Measurements from ENCODE around the gene KCNN1. TPM values are rescaled to one million over a fixed set of nuclear protein-coding genes. Genes with fewer than 3 reads are reported as not detected.

Gene KCNN1
- total and polyA plus RNA-seq, 2 of the 13 experiments (the other 11 are each of a cell fraction or from before 2014, with no cell fraction given), result 0.04 TPM; not detected in 1

GRCh38 chr19:18000915-18001776, 34.2 kb downstream of the KCNN1 start (continued):
- TF ChIP-seq, protein P1, sequence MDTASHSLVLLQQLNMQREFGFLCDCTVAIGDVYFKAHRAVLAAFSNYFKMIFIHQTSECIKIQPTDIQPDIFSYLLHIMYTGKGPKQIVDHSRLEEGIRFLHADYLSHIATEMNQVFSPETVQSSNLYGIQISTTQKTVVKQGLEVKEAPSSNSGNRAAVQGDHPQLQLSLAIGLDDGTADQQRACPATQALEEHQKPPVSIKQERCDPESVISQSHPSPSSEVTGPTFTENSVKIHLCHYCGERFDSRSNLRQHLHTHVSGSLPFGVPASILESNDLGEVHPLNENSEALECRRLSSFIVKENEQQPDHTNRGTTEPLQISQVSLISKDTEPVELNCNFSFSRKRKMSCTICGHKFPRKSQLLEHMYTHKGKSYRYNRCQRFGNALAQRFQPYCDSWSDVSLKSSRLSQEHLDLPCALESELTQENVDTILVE (CRISPR knock-in tag; IDR thresholded peaks at IDR 0.05), result peak; percentile 50; the same call in 1 of the 2 replicates
- TF ChIP-seq, protein P2, sequence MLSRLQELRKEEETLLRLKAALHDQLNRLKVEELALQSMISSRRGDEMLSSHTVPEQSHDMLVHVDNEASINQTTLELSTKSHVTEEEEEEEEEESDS (CRISPR knock-in tag; IDR thresholded peaks at IDR 0.05; ENCODE audit: borderline replicate concordance), result no peak
- no peak for TF ChIP-seq RERE (CRISPR knock-in tag; IDR thresholded peaks at IDR 0.05; ENCODE audit: low read depth)
- no peak for TF ChIP-seq ZNF460 (CRISPR knock-in tag; IDR thresholded peaks at IDR 0.05; ENCODE audit: borderline replicate concordance)
- TF ChIP-seq ZNF234 (CRISPR knock-in tag; conservative IDR thresholded peaks at IDR 0.05), result 0 out of 2 replicates have a peak, but pooled peaks have one; percentile 30
- no peak for TF ChIP-seq AHR (CRISPR knock-in tag; IDR thresholded peaks at IDR 0.05)
- TF ChIP-seq, protein P3, sequence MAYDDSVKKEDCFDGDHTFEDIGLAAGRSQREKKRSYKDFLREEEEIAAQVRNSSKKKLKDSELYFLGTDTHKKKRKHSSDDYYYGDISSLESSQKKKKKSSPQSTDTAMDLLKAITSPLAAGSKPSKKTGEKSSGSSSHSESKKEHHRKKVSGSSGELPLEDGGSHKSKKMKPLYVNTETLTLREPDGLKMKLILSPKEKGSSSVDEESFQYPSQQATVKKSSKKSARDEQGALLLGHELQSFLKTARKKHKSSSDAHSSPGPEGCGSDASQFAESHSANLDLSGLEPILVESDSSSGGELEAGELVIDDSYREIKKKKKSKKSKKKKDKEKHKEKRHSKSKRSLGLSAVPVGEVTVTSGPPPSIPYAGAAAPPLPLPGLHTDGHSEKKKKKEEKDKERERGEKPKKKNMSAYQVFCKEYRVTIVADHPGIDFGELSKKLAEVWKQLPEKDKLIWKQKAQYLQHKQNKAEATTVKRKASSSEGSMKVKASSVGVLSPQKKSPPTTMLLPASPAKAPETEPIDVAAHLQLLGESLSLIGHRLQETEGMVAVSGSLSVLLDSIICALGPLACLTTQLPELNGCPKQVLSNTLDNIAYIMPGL (CRISPR knock-in tag; IDR thresholded peaks at IDR 0.05; ENCODE audit: borderline replicate concordance in 1 of 2, low read depth in 1 of 2), result peak; percentile 41; a peak in 2 of 4 replicates
- no peak for TF ChIP-seq ISX (CRISPR knock-in tag; conservative IDR thresholded peaks at IDR 0.05)
- TF ChIP-seq TCF7 (IDR thresholded peaks at IDR 0.05; ENCODE audit: low read depth), result no peak
- peak; percentile 64 for TF ChIP-seq IKZF4 (CRISPR knock-in tag; IDR thresholded peaks at IDR 0.05; ENCODE audit: borderline replicate concordance, low read depth, not compliant biosample characterization)
- TF ChIP-seq ZKSCAN8 (CRISPR knock-in tag; IDR thresholded peaks at IDR 0.05; ENCODE audit: borderline replicate concordance), result no peak
- TF ChIP-seq MAFG (CRISPR knock-in tag; IDR thresholded peaks at IDR 0.05), result no peak
- no peak for TF ChIP-seq IRF1 (CRISPR knock-in tag; IDR thresholded peaks at IDR 0.05; ENCODE audit: low read depth)
- no peak for TF ChIP-seq ZNF567 (CRISPR knock-in tag; IDR thresholded peaks at IDR 0.05; ENCODE audit: borderline replicate concordance)
